ENCODE results near the gene USP47. TPM values are rescaled to one million over a fixed set of nuclear protein-coding genes. Genes with fewer than 3 reads are reported as not detected.
A peak's percentile ranks its signal among the peaks of the same experiment; 100 is the strongest.

The USP47 gene
- total RNA-seq, 1 experiment from 2014 or later = 36.0 TPM

- DNase-seq (ENCODE audit: low spot score) = peak; percentile 68
Measured at GRCh38 chr11:11966826-11967668, 125.3 kb downstream of the USP47 start.

- DNase-seq (ENCODE audit: low spot score) = no peak
Measured at GRCh38 chr11:11967669-11968510, 126.1 kb downstream of the USP47 start.

DNA sequence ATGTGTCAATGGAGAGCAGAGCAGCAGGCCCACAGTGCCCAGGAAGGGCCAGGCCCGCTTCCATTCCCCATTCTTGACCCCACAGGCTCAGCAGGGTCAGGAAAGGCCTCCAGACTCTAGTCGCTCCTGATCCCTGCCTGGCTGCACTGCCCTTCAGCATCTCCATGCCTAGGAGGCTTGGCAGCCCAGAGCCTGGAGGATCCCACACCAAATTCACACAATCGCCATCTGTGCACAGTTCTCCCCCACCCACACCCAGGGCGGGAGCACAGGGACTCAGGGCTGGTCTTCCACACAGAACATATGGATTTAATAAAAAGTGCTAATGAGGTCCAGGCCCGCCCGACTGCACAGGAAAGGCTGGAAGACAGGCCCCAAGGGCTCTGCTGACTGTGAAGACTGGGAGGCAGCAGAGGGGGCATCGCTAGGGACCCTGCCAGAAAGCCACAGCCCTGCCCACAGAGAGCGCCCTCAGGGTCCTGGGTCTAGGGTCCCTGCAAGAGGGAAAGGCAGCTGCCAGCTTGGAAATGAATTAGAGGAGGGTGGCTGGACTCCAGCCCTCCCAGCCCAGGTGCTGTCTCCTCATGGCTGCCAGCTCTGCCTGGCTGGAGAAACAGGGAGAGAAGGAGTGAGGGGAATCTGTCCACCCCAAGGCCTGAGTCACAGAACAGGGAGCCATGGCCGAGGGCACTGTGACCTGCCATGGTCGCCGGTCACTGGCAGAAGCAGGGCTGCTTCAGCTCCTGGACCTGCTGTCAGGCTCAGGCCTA, 126.9 kb downstream of the USP47 start:
- DNase-seq (ENCODE audit: low spot score) = no peak

DNA sequence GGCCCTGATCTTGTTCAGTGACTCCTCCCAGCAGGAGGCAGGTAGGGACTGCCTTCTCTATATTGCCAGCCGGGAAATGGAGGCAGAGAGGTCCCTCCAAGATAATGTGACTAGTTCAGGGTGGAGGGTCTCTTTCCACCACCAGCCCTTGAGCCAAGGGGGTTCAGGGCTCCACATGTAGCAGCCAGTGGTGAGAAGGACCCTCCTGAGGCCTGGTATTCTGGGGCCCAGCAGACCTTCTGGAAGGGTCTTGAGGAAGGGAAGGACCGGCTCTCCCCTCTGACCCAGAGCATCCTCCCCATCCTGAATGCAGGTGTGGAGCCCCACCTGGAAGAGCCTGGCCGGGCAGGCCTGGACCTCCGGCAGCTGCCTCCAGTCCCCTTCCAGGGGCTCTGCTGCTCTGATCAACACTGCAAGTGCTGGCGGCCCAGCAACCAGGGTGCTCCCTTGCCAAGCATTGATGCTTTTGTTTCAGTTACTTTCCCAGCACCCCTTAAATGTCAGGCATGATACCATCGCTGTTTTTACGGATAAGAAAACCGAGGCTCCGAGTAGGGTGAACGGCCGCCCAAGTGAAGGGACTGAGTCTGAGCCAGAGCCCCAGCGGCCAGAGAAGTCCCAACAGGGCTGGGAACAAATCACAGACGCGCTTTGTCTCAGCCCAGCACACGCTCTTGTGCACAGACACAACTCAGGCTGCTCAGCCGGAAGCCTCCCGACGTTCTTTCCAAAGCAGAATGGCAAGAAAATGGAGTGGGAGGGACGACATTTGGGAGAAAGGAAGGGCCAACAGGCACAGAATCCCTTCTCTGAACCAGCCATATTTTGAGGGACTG, 127.8 kb downstream of the USP47 start:
- no peak for DNase-seq (ENCODE audit: low spot score)

DNA sequence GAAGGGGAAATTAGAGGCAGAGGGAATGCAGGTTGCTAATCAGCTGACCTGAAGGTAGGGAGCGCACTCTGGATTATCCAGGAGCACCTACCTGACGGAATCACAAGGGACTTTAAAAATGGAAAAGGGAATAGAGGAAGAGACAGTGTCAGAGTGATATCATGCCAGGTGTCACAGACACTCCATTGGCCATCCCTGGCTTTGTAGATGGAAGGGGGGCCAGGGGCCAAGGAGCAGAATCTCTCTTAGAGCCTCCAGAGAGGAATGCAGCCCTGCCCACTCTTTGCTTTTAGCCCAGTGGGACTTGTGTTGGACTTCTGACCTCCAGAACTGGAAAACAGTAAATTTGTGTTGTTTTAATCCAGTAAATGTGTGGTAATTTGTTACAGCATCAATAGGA, 128.8 kb downstream of the USP47 start:
- no peak for DNase-seq (ENCODE audit: low spot score)

DNA sequence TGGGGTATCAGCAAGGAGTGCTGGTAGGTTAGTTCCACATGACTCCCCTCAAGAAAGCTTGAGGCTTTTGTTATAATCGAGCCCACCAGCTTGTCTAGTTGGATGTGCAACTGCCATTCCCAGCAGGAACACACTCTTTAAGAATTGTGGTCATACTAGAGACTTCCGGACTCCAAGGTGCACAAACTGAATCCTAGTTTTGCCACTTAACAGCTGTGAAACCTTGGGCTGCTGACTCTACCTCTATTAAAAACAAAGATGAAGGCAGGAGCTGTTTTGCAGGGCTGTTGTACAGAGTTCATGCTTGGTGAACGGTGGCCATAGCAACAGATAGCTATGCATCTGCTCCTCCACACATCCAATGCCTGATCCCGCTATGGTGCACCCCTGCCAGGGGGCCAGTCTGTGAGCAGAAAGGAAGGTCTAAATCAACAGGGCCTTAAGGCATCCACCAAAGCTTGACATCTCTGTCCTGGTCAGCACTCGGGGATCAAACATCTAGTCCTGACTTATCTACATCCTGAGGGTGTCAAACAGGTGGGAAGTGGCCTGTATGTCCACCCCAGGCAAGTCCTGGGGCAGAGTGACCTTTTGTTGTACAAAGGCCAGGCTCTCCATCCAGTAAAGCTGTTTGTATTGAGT, 130.3 kb downstream of the USP47 start:
- no peak for DNase-seq (ENCODE audit: low spot score)

DNA sequence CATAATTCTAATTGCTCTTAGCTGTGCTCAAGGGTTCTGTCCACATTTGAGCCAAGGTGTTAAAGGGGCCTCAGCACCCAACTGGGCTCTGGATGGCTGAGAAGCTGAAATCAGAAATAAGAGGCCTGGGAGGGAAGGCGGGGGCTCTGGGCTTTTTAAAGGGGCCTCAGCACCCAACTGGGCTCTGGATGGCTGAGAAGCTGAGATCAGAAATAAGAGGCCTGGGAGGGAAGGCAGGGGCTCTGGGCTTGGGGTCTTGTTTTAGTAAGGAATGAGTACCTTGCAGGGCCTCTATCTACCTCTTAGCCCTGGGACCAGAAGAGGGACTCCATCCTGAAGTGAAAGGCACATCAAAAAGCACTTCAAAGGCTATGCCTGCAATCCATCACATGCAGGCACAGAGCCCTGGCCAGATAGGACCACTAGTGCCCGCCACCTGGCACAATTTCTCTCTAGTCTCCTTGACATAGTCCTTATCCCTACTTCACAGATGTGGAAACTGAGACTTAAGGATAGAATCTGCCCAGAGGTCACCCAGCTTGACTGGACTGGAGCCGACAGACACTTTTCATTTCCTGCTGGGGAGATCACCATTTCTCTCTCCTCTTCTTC, 131.1 kb downstream of the USP47 start:
- DNase-seq (ENCODE audit: low spot score) = no peak

DNA sequence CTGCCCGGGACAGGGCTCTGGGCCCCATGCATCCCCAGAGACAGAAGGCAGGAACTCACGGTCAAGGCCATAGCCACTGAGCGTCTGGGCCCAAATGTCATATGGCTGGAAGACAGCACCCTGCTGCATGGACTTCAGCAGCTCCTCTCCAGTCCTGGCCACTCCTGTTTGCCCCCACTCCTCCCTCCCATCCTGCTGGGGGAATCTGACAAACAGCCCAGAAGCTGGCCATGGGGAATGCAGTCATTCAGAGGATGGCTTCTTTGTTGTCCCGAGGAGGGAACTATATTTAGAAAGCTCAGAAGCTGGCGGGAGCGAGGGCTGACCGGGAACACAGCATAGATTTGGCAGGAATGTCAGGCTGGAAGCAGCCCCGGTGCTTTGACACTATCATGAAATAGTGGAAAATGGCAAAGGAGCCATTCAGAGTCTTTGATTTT, 131.6 kb downstream of the USP47 start:
- DNase-seq (ENCODE audit: low spot score) = no peak

- no peak for DNase-seq (ENCODE audit: low spot score)
Measured at GRCh38 chr11:11973866-11974265, 132.1 kb downstream of the USP47 start.

DNA sequence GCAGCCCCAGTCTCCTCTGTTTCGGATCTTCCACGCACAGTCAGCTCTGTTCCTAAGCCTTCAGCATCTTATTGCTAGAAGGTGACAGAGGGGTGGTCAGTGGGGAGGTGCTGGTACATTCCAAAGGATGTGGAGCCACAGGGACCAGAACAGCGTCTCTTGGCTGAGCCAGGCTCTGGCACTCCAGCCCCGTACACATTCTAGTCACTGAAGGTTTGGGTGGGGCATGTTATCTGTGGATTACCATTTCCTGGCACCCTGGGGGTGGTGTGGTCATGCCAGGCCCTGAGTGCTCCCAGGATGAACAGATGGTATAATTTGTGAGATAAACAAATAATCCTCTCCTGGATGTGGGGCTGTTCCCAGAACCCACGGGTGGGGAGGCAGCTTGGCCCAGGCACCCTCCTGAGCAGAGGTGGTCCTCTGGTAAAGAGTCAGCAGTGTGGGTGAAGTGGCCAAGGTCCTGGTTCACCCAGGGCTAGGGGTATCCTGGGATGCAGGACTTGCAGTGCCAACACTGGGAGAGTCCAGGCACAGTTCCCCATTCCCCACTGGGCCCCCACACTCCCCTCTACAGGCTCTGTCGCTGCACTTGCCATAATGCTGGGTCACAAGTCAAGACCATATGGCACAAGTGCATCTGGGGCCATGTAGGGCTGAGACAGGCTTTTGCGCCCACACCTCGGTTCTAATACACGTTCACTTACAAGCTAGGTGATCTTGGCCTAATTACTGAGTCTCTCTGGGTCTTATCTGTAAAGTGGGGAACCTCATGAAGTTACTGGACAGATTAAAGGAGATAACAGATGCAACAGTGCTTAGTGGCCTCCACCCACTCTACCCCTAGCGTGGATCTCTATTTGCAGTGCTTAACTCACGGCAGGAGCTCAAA, 133.7 kb downstream of the USP47 start:
- DNase-seq (ENCODE audit: low spot score) = peak; percentile 53

GRCh38 chr11:11976481-11977127, 134.8 kb downstream of the USP47 start:
- peak; percentile 46 for DNase-seq (ENCODE audit: low spot score)

GRCh38 chr11:11977206-11977938, 135.6 kb downstream of the USP47 start:
- DNase-seq (ENCODE audit: low spot score) = peak; percentile 93

DNA sequence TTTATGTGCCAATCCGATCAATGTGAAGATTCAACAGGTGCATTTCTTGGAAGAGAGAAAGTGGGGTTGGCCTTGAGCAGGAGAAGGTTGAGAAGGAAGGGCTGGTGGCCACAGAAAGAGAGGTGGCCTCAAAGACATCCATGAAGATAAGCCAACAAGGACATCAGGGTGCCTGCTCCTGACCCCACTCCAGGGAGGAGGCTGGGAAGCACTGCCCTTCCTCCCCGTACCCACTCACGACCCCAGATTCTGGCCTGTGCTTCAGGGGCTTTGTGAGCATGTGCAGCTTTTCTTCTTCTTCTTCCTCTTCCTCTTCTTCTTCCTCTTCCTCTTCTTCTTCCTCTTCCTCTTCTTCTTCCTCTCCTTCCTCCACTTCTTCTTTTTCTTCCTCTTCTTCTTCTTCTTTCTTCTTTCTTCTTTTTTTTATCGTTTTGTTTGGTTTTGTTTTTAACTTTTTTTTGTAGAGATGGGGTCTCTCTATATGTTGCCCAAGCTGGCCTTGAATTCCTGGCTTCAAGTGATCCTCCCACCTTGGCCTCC, 136.4 kb downstream of the USP47 start:
- no peak for DNase-seq (ENCODE audit: low spot score)

DNA sequence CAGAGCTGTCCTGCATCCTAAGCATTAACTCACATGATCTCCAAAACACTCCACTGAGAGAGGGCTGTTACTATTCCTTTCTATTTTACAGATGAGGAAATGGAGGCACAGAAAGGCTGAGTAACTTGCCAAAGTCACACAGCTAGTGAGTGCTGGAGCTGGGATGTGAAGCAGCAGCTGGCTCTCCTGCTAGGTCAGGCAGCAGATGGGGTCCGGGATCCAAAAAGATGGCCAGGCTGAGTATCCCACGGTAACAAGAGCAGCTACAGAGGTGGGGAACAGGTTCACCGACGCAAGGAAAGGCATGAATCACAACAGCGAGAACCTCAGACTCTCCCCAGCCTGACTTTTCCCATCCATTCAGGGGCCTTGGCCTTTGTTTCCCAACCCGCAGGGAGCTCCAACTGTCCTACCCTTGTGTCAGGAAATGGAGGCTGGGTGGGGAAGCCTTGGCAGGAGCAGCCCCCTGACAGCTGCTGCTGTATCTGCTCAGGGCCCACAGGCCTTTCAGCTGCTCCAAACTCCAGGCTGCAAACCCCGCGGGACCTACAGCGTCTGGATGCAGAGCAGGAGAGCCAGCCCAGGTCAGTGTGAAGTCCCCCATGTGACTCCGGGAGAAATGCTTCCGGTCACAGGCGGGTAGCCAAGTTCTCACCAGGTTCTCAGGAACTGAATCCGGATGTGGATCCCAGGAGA, 137.2 kb downstream of the USP47 start:
- DNase-seq (ENCODE audit: low spot score) = peak; percentile 75

DNA sequence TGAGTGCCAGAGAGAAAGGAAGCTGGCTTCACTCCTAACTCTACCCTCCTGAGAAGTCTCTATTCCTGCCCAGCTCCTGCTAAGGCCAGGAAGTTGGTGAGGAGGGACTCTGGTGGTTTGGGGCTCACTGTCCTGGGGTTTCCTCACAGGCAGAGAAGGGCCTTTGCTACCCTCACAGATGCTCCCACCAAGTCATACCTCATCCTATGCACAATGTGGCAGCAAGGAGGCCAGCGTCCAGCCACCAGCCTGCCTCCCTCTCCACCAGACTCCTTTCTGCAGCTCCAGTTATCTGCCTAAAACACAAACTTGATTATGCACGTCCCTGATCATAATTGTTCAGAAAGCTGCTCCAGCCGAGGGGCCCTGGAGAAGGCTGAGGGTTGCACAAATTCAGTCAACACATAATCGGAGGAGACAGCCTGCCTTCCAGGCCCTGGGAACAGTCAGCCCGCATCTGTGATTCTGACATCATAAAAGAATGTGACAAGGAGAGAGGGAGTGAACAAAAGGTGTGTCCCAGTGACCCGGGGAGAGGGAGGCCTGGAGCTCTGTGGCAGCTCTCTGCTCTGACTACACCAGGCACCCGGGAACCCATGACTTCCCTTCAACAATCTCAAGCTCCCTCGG, 137.8 kb downstream of the USP47 start:
- peak; percentile 59 for DNase-seq (ENCODE audit: low spot score)

DNA sequence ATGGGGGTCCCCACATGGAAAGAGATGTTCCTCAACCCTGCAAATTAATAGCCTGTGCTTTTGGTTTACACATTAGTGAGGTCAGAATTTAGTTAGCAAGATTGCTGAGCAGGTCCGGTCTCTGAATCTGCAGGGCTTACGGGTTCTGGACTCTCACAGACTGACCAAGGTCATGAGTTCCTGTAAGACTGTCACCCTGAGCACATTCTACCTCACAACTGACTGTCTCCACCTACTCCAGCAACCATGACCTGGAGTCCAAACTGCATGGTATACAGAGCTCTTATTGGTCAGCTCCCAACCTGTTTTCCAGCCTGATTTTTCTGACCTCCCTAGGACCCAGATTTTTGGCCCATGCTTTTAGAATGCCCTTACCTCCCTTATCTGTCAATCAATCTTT, 138.4 kb downstream of the USP47 start:
- DNase-seq (ENCODE audit: low spot score) = no peak
